ENCODE results near the gene CDH11.

GRCh38 chr16:64898159-64898558 lies 223.7 kb downstream of the CDH11 start:
- TF ChIP-seq CTCF (IDR thresholded peaks at IDR 0.05) (no peak), REST (IDR thresholded peaks at IDR 0.05; ENCODE audit: insufficient read depth in 1 of 2, low read depth in 2 of 2, low read length in 1 of 2) (no peak)
